Retinal pigment epithelial cell (primary cell): ENCODE data around the gene TLE5.

ENCODE experiments used
- DNase-seq: peaks from one replicate; pipeline ENCODE4 v3.0.0-alpha.2; 2010; ENCODE audit warnings: low read depth
- H3K4me3 ChIP-seq: 2 replicates; pipeline ENCODE4 v1.5.1; 2011; ENCODE audit warnings: mild to moderate bottlenecking, low read length, control low read depth, moderate library complexity
- TF ChIP-seq, protein P1 (sequence below): conservative IDR thresholded peaks from 2 replicates; pipeline ENCODE4 v1.5.1; 2011; ENCODE audit warnings: low read depth, low read length, control low read depth, inconsistent platforms

Gene TLE5

DNA sequence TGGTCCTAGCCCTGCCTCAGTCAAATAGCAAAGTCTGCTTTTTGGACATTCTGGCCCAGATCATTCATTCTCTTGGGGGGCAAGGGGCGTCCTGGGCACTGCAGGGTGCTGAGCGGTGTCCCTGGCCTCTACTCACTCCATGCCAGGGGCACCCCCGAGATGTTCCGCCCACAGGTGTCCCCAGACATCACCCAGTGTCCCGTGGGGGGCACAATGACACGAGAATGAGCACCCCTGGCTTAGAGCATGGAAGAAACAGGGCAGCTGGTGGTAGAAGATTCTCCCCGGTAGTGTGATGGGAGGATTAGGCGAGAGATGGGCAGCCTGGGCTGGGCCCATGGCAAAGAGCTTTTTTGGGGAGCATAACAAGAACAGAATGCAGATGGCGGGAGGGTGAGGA is 5.3 kb upstream of the TLE5 start:
- no peak for DNase-seq
- H3K4me3 ChIP-seq = no peak overlapping the region
- TF ChIP-seq, protein P1, sequence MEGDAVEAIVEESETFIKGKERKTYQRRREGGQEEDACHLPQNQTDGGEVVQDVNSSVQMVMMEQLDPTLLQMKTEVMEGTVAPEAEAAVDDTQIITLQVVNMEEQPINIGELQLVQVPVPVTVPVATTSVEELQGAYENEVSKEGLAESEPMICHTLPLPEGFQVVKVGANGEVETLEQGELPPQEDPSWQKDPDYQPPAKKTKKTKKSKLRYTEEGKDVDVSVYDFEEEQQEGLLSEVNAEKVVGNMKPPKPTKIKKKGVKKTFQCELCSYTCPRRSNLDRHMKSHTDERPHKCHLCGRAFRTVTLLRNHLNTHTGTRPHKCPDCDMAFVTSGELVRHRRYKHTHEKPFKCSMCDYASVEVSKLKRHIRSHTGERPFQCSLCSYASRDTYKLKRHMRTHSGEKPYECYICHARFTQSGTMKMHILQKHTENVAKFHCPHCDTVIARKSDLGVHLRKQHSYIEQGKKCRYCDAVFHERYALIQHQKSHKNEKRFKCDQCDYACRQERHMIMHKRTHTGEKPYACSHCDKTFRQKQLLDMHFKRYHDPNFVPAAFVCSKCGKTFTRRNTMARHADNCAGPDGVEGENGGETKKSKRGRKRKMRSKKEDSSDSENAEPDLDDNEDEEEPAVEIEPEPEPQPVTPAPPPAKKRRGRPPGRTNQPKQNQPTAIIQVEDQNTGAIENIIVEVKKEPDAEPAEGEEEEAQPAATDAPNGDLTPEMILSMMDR = no peak

DNA sequence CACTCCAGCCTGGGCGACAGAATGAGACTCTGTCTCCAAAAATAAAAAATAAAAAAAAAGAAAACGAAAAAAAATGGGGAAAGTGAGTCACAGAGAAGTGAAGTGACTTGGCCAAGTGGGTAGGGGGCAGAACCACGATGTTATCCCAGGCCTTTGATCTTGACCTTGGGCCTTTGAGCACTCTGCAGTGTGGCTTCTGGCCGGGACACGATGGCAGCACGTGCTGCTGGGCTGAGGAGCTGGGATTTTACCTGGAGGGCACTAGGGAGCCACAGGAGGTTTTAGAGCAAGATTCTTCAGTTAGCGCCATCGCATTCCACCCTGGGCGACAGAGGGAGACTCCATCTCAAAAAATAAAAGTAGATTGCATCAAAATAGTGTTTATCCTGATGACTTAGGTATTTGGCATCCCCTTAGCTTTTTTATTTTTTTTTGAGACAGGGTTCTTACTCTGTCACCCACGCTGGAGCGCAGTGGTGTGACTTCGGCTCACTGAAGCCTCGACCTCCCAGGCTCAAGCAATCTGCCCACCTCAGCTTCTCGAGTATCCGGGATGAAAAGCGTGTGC is 4.3 kb upstream of the TLE5 start:
- TF ChIP-seq, protein P1 = no peak
- no peak for DNase-seq
- H3K4me3 ChIP-seq = no peak overlapping the region

DNA sequence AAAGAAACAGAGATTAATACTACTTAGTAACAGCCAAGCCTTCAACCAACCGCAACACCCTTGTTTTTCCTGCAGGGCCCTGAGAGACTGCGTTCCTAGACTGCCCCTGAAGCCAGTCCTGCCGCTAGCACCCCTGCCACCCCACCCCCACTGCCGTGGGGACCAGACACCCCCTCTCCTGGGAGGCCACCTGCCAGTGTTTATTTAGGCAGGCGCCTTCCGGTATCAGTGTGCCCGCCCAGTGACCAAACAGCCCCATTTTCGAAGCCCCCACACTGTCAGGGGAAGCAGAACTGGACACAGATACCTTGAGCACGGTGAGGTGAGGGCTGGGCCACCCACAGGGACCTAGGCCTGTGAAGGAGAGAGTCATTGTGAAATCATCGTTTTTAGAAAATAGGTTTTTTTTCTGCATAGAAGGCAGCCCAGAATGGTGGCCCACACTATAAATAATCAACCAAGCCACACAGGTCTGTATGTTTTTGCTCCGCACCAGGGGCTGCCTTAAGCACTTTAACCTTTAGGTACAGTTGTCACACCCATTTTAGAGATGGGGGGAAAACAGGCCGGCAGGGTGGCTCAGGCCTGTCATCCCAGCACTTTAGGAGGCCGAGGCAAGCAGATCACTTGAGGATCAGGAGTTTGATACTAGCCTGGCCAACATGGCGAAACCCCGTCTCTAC is 3.5 kb upstream of the TLE5 start:
- TF ChIP-seq, protein P1 = no peak
- H3K4me3 ChIP-seq = no peak overlapping the region
- no peak for DNase-seq

DNA sequence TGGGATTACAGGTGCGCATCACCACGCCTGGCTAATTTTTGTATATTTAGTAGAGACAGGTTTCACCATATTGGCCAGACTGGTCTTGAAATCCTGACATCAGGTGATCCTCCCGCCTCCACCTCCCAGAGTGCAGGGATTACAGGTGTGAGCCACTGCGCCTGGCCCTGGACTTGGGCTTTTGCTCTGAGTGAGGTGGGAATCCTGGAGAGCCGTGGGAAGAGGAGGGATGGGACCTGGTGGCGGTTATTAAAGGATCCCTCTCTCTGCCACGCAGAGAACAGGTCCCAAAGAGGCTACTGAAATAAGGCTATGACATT is 1.7 kb upstream of the TLE5 start:
- TF ChIP-seq, protein P1 = no peak
- DNase-seq = no peak
- H3K4me3 ChIP-seq = no peak overlapping the region

DNA sequence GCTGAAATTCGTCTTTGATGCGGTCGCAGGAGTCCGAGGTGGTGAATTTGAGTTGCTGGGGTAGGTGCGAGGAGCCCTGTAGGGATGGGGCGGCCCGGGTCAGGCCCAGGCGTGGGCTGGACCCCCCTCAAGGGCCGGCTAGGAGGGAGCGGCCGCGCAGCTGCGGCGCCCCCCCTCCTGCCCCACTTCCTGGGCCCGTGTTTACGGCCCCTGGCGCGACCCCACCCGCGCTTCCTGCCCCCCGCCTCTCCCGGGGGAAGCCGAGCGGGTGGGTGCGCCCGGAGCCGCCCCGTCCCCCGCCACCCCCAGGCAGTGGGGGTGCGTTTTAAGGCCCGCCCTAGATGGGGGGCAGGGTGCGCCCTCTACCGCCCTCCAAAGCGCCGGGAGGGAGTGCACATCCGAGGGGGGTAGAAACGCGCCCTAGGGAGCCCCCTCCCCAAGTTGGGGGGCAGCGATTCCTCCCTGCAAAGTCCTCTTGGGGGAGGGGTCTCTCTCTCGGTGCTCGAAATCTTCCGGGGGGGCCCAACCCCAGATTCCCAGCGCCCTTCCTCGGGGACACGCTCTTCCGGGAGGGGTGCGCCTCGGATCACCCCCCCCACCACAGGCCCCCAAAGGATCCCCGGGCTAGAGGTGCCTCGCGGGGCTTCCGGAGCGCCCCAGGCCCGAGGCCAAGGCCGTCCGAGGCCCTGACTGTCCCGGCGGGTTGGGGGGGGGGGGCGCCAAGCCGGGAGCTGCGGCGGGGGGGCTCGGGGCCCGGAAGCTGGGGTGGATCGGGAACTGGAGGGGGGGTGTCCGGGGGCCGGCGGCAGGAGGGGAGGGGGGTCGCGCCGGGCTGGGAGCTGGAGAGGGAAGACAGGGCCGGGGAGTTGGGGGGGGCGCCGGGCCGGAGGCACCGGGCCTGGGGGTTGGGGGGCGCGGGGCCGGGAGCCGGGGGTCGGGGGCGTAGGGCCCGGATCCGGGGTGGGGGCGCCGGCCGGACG is 823 bp downstream of the TLE5 start:
- TF ChIP-seq, protein P1 = peak; percentile 31
- H3K4me3 ChIP-seq = peak overlapping the region; percentile 76
- DNase-seq = no peak

DNA sequence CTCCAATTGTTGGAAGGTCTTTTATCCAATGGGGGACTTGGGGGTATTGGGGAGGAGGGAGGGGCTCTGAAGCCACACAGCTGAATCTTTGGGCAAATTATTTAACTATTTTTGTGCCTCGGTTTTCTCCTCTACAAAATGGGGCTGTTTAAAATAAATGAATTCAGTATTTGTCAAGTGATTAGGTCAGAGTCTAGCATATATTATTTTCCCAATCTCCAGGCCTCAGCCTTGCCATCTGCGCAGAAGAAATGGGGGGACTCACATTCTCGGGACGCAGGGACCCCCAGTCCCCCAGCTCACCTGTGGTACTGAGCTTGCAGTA is 1.5 kb downstream of the TLE5 start:
- H3K4me3 ChIP-seq = peak overlapping the region; percentile 76
- TF ChIP-seq, protein P1 = no peak

More for the DNA sequence above, 1.5 kb downstream of the TLE5 start:
- no peak for DNase-seq
